ENCODE measurements around the gene TAAR8.
"Not testable (repeated sequence)": the region's sequence is repeated elsewhere in the genome, so short reads cannot be mapped to it uniquely, and the experiment has no call there.

The TAAR8 gene

DNA sequence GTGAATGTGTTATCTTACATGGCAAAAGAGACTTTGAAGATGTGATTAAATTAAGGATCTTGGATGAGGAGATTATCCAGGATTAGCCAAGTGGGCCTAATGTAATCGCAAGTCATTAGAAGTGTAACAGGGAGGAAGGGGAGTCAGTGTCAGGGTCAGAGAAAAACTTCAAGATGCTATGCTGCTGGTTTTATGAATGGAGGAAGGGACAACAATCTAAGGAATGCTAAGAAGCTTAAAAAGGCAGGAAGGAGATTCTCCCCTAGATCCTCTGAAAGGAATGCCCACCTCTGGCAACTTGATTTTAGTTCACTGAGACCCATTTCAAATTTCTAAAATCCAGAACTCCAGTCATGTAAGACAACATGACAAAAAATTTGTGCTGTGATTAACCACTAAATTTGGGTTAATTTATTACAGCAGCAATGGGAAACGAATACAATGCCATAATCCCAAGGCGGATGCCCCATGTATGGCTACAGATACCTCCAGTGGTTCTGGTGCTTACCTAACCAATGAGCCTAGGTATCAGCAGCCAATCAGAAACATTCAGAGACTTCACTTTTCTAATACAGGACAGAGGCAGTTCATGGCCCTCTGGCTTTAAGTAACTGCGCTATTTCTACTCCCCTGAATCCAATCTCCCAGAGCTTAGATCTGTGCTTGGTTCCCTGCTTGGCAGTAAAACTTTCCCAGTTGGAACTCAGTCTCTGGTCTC, 3.6 kb upstream of the TAAR8 start:
- no peak for DNase-seq

GRCh38 chr6:132551214-132551613, 1.3 kb upstream of the TAAR8 start:
- DNase-seq, result no peak

DNA sequence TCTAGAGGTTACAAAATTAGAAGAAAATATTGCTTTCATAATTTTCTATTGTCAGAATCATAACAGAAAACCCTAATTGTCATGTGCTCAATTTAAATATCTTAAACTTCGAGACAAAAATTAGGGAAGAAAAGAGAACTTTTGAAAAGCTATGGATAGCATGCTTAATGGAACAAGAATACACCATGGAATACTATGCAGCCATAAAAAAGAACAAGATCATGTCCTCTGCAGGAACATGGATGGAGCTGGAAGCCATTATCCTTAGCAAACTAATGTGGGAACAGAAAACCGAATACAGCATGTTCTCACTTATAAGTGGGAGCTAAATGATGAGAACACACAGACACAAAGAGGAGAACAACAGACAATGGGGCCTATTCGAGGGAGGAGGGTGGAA, 7.6 kb downstream of the TAAR8 start:
- not testable (repeated sequence) for DNase-seq

DNA sequence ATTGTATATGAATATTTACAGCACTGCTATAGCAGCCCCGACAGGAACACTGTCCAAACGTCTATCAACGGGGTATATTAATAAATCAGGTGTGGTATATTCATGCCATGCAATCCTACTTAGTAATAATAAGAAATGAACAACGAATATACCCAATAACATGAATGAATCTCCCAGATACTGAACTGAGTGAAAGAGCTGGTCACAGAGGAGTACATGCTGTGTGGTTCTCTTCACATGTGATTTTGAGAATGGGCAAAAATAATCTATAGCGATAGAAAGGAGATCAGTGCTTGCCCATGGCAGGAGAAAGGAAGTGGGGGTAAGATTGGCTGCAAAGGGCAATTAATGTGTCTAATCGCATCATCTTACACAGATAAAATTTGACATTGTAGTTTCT, 13.9 kb downstream of the TAAR8 start:
- no peak for DNase-seq

- no peak for DNase-seq
Measured at GRCh38 chr6:132567566-132567965, 15.1 kb downstream of the TAAR8 start.

DNA sequence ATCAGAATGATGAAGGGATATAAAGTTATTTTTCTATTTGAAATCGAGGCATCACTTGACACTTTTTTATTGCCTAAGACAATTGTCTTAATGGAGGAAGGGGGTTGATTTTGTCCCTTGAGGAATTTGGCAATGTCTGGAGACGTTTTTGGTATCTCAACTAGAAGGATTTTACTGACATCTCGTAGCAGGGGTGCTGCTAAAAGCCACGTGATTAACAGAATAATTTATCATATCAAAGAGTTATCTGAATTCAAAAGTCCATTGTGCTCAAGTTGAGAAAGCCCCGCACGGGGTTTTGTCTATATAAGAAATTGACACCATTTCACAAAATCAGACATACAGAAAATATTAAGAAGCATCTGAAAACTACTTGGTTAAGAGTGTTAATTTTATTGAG, 16.1 kb downstream of the TAAR8 start:
- no peak for DNase-seq

- DNase-seq, result no peak
Measured at GRCh38 chr6:132569170-132569569, 16.7 kb downstream of the TAAR8 start.

- DNase-seq, result no peak
Measured at GRCh38 chr6:132570221-132570777, 17.8 kb downstream of the TAAR8 start, which contains the start of gene TAAR6. TSS of gene TAAR6 (plus strand) at chr6:132570322. CDS start at chr6:132570322, 0 bp downstream.

- DNase-seq, result no peak
Measured at GRCh38 chr6:132571774-132572173, 19.3 kb downstream of the TAAR8 start.

DNA sequence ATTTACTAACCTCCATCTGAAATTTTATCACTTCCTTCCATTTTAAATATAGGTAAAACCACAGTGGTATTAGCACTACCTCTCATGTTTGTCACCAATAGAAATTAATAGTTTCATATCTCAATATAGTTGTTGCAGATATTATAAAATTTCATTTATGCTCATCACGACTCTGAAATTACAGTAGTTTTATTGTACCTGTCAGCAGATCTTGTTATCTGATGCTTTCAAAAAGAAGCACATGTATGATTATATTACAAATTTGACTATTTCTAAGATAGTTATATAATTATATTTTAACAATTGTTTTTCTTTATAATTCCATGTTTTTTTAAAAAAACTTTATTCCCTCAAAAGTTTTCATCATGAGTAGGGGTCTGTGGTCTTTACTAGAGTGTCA, 32.2 kb downstream of the TAAR8 start:
- DNase-seq, result no peak

GRCh38 chr6:132587424-132587823, 35.0 kb downstream of the TAAR8 start:
- no peak for DNase-seq

- DNase-seq, result no peak
Measured at GRCh38 chr6:132589454-132589853, 37.0 kb downstream of the TAAR8 start, which contains the start of gene TAAR5. TSS of gene TAAR5 (minus strand) at chr6:132589741. CDS start at chr6:132589686, 55 bp downstream.

DNA sequence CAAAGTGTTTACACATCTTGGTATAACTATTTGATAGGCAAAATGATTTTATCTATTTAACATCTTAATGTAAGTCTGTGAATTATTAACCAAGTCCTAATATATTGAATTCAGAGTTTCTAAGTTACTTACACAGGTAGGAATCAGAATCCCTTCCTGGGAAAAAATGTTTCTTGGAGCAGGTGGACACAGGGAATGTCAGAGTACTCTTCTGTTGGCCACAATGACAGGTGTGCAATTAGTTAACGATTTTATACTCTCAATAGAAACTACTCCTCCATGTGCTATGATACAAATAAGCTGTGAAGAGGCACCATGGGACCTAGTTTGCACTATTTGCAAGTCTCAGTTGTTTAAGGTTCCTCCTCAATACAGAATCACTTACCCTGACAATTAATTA, 37.9 kb downstream of the TAAR8 start:
- no peak for DNase-seq

- DNase-seq, result no peak
Measured at GRCh38 chr6:132592855-132593254, 40.4 kb downstream of the TAAR8 start.

DNA sequence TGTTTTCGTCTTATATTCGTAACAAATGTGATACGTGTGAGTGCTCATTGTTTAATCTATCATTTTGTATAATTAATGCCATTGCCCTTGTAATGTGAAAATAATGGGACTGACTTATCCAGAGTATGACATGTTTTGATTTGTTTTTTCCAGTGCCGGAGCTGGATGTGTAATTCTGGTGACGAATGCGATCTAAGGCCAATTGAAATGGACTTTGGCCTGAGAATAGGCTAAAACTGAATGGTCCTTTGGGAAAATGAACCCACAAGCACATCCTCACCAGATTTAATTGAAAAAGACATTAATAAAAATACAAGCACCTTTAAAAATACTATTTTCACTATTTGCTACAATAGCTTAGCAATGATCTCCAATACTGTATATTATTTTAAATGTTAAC, 43.7 kb downstream of the TAAR8 start:
- DNase-seq, result no peak

GRCh38 chr6:132598473-132598872, 46.0 kb downstream of the TAAR8 start:
- no peak for DNase-seq

GRCh38 chr6:132600900-132601299, 48.4 kb downstream of the TAAR8 start:
- not testable (repeated sequence) for DNase-seq

Data from CD4-positive, alpha-beta T cell treated with Interleukin-21 for 1 hour (primary cell).